OCI-LY1 (cell line): ENCODE measurements around the gene BEST3.

ENCODE experiments used
- H2AFZ ChIP-seq: fragments of 200-600 bp; sonication (generic), shearing (Covaris generic); 2 replicates; pipeline ENCODE4 v1.6.0; 2014; ENCODE audit warnings: antibody characterized with exemption, mild to moderate bottlenecking, low read length
- H3F3A ChIP-seq: fragments of 200-600 bp; sonication (generic), shearing (Covaris generic); 2 replicates; pipeline ENCODE4 v1.6.0; 2014; ENCODE audit warnings: mild to moderate bottlenecking, antibody characterized with exemption, low read length, moderate library complexity; ENCODE audit not compliant: insufficient read depth
- H3K27ac ChIP-seq: fragments of 200-600 bp; sonication (generic); 2 replicates; pipeline ENCODE4 v1.5.1; 2014; ENCODE audit warnings: low read length, mixed run types, mild to moderate bottlenecking, low read depth; ENCODE audit not compliant: poor library complexity, severe bottlenecking
- H3K27me3 ChIP-seq: fragments of 200-600 bp; sonication (generic); 2 replicates; pipeline ENCODE4 v1.6.0; 2014; ENCODE audit warnings: antibody characterized with exemption, mild to moderate bottlenecking, low read length, moderate library complexity; ENCODE audit not compliant: insufficient read depth
- H3K36me3 ChIP-seq: fragments of 200-600 bp; sonication (generic); 2 replicates; pipeline ENCODE4 v1.6.1; 2014; ENCODE audit warnings: mild to moderate bottlenecking, antibody characterized with exemption, low read length, moderate library complexity, mixed read lengths; ENCODE audit not compliant: insufficient read depth
- H3K4me1 ChIP-seq: fragments of 200-600 bp; sonication (generic); 2 replicates; pipeline ENCODE4 v1.5.1; 2014; ENCODE audit warnings: mild to moderate bottlenecking, low read length, moderate library complexity; ENCODE audit not compliant: insufficient read depth, severe bottlenecking
- H3K4me2 ChIP-seq: fragments of 200-600 bp; sonication (generic), shearing (Covaris generic); 2 replicates; pipeline ENCODE4 v1.6.1; 2014; ENCODE audit warnings: low read length
- H3K4me3 ChIP-seq: fragments of 200-600 bp; sonication (generic); 2 replicates; pipeline ENCODE4 v1.5.1; 2014; ENCODE audit warnings: low read length, low read depth, mild to moderate bottlenecking, mixed read lengths; ENCODE audit not compliant: poor library complexity, severe bottlenecking
- H3K79me2 ChIP-seq: fragments of 200-600 bp; shearing (Covaris generic); 2 replicates; pipeline ENCODE4 v1.6.1; 2016; ENCODE audit warnings: mixed run types, low read length, mixed read lengths; ENCODE audit not compliant: insufficient read depth
- H3K9ac ChIP-seq: fragments of 200-600 bp; sonication (generic), shearing (Covaris generic); 2 replicates; pipeline ENCODE4 v1.6.1; 2014; ENCODE audit warnings: mild to moderate bottlenecking, low read length, mixed read lengths
- H3K9me2 ChIP-seq: fragments of 200-600 bp; sonication (generic), shearing (Covaris generic); 2 replicates; pipeline ENCODE4 v1.6.1; 2014; ENCODE audit warnings: low read depth, mild to moderate bottlenecking, low read length, mixed read lengths
- H3K9me3 ChIP-seq: fragments of 200-600 bp; shearing (Covaris generic); 2 replicates; pipeline ENCODE4 v1.6.1; 2014; ENCODE audit warnings: low read length, mixed read lengths
- H4K20me1 ChIP-seq: fragments of 200-600 bp; sonication (generic), shearing (Covaris generic); 2 replicates; pipeline ENCODE4 v1.6.0; 2016; ENCODE audit warnings: mild to moderate bottlenecking, low read length; ENCODE audit not compliant: insufficient read depth
- EZH2 ChIP-seq: fragments of 200-600 bp; sonication (generic), shearing (Covaris generic); IDR thresholded peaks from 2 replicates; pipeline ENCODE4 v1.8.0; 2017; ENCODE audit warnings: borderline replicate concordance, mixed run types, mild to moderate bottlenecking, antibody characterized with exemption, low read length, moderate library complexity, mixed read lengths
- TF ChIP-seq, protein P1 (sequence below): fragments of 200-600 bp; sonication (generic), shearing (Covaris generic); IDR thresholded peaks from 2 replicates; pipeline ENCODE4 v1.5.1; 2017; ENCODE audit warnings: mild to moderate bottlenecking, antibody characterized with exemption, low read length, moderate library complexity, mixed read lengths

Gene BEST3

DNA sequence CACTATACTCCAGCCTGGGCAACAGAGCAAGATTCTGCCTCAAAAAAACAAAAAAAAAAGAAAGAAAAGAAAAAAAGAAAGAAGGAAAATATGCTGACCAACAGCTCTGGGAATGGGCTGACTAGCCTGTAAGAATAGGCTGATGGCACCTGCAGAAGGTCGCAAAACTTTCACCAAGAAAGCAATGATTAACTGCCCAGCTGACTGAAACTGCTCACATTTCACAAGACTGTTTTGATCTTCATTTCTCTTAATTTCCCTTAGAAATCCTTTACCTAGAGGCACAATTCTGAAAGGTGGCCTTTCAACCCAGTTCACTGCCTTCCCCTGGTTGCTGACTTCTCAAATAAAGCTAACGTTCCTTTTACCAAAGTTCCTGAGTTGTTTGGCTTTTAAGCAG lies 12.4 kb downstream of the BEST3 start:
- Histone ChIP-seq H3K9me2 (no peaks in the 10 kb centered on the region), H3K9ac (no peak overlapping the region), H3F3A (no peaks in the 10 kb centered on the region), H4K20me1 (no peaks in the 10 kb centered on the region), H3K27me3 (no peaks in the 10 kb centered on the region), H3K79me2 (no peaks in the 10 kb centered on the region), H2AFZ (no peak overlapping the region), H3K4me3 (no peak overlapping the region), H3K4me1 (peaks cover 21% of the 10 kb centered on the region), H3K4me2 (no peak overlapping the region), H3K27ac (no peak overlapping the region), H3K9me3 (no peaks in the 10 kb centered on the region), H3K36me3 (peaks cover 48% of the 10 kb centered on the region; the same call in 1 of the 2 replicates)
- TF ChIP-seq EZH2 = no peak
- TF ChIP-seq, protein P1, sequence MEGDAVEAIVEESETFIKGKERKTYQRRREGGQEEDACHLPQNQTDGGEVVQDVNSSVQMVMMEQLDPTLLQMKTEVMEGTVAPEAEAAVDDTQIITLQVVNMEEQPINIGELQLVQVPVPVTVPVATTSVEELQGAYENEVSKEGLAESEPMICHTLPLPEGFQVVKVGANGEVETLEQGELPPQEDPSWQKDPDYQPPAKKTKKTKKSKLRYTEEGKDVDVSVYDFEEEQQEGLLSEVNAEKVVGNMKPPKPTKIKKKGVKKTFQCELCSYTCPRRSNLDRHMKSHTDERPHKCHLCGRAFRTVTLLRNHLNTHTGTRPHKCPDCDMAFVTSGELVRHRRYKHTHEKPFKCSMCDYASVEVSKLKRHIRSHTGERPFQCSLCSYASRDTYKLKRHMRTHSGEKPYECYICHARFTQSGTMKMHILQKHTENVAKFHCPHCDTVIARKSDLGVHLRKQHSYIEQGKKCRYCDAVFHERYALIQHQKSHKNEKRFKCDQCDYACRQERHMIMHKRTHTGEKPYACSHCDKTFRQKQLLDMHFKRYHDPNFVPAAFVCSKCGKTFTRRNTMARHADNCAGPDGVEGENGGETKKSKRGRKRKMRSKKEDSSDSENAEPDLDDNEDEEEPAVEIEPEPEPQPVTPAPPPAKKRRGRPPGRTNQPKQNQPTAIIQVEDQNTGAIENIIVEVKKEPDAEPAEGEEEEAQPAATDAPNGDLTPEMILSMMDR = no peak

DNA sequence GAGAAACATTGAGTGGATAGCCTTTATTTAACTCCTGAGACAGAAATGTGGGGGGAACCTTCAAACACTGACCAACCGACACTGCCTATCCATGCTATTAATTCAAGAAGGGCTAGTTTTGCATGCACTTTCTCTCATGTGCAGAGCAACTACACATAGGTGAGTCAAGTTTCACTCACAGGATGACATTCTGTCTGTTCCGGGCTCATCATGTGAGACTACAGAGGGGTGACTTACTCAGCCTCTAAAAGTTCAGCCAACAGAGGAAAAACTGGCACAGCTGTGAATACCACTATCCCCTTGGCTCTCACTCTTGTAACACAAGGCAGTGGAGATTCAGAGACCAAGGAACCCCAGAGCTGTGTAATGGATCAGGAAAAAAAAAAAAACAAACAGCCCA lies 13.3 kb downstream of the BEST3 start:
- no peaks in the 10 kb centered on the region for H4K20me1 ChIP-seq
- H3K4me1 ChIP-seq = peaks cover 16% of the 10 kb centered on the region
- H3K9me3 ChIP-seq = no peaks in the 10 kb centered on the region
- no peaks in the 10 kb centered on the region for H3F3A ChIP-seq
- peaks cover 43% of the 10 kb centered on the region; the same call in 1 of the 2 replicates for H3K36me3 ChIP-seq
- H3K4me2 ChIP-seq = no peak overlapping the region
- H3K9ac ChIP-seq = no peak overlapping the region
- H3K9me2 ChIP-seq = no peaks in the 10 kb centered on the region
- no peaks in the 10 kb centered on the region for H3K79me2 ChIP-seq
- H3K4me3 ChIP-seq = no peak overlapping the region
- H3K27ac ChIP-seq = no peak overlapping the region
- H2AFZ ChIP-seq = no peak overlapping the region
- no peak for TF ChIP-seq EZH2
- TF ChIP-seq, protein P1 = no peak
- no peaks in the 10 kb centered on the region for H3K27me3 ChIP-seq

DNA sequence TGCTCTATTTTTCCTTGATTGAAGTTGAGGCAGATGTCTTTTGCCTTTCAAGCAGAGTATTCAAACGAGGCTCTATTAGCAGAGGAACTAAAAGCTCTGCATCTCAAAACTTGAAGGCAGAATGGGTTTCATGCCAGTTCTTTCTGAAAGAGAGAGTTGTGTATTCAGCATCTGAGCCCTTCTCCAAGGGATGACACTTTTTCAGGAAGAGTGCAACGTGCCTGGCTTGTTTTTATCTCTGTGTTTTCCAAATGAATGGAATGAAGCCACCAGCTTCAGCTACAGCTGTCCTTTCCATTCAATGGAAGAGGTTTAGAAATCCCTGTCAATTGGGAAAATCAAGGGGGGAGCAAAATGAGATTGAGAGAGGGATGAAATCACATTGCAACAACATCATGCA lies 14.6 kb downstream of the BEST3 start:
- Histone ChIP-seq H3K4me3 (no peak overlapping the region), H3K4me1 (peaks cover 4% of the 10 kb centered on the region), H3K79me2 (no peaks in the 10 kb centered on the region), H3K9ac (no peak overlapping the region), H3K4me2 (no peak overlapping the region), H3K9me2 (no peaks in the 10 kb centered on the region), H3K27me3 (no peaks in the 10 kb centered on the region), H3K27ac (no peak overlapping the region), H3K36me3 (peaks cover 30% of the 10 kb centered on the region; the same call in 1 of the 2 replicates), H3F3A (no peaks in the 10 kb centered on the region), H3K9me3 (no peaks in the 10 kb centered on the region), H4K20me1 (no peaks in the 10 kb centered on the region), H2AFZ (no peak overlapping the region)
- no peak for TF ChIP-seq EZH2
- TF ChIP-seq, protein P1 = no peak
